Heart right ventricle (tissue), 16 donors: ENCODE measurements around the gene TEX101. TPM values are rescaled to one million over a fixed set of nuclear protein-coding genes. Genes with fewer than 3 reads are reported as not detected.

Experiments used
- ATAC-seq, 8 donors: fragments of 200-7000 bp; cut with Tn5 transposase; one replicate each; pipeline ENCODE4 v1.9.1; 2020; ENCODE audit warnings: mild to moderate bottlenecking in 8 of 8, moderate library complexity in 8 of 8, moderate number of reproducible peaks in 1 of 8
- DNase-seq, 2 donors: peaks; one replicate each; pipeline ENCODE4 v3.0.0-alpha.2; 2020
- H3K27ac ChIP-seq, 10 donors: fragments of 200-600 bp; sonication (generic) in 2 of 10; one replicate each; pipeline versions ENCODE4 v1.5.0 to v1.8.0; 2020 to 2022; ENCODE audit warnings: mild to moderate bottlenecking in 3 of 10
- H3K27me3 ChIP-seq, 7 donors: fragments of 200-600 bp; one replicate each; pipeline ENCODE4 v1.8.0; 2021 to 2022; ENCODE audit warnings: mild to moderate bottlenecking in 2 of 7
- H3K36me3 ChIP-seq, 9 donors: fragments of 200-600 bp; sonication (generic) in 1 of 9; one replicate each; pipeline versions ENCODE4 v1.5.0 to v1.8.0; 2020 to 2022; ENCODE audit warnings: mild to moderate bottlenecking in 2 of 9
- H3K4me1 ChIP-seq, 9 donors: fragments of 200-600 bp; sonication (generic) in 1 of 9; one replicate each; pipeline versions ENCODE4 v1.5.0 to v1.8.0; 2020 to 2022; ENCODE audit warnings: mild to moderate bottlenecking in 4 of 9
- H3K4me3 ChIP-seq, 10 donors: fragments of 200-600 bp; sonication (generic) in 2 of 10; one replicate each; pipeline versions ENCODE4 v1.5.0 to v1.8.0; 2020 to 2022; ENCODE audit warnings: mild to moderate bottlenecking in 7 of 10, moderate library complexity in 2 of 10
- H3K9me3 ChIP-seq, 11 donors: fragments of 200-600 bp in 10 of 11; sonication (generic) in 2 of 11; one replicate each; pipeline versions ENCODE4 v1.5.0 to v1.8.0; 2013 to 2022; ENCODE audit warnings: mild to moderate bottlenecking in 2 of 11, control low read depth in 1 of 11, moderate library complexity in 1 of 11
- CTCF ChIP-seq, 9 donors: fragments of 200-600 bp; sonication (generic) in 2 of 9; IDR thresholded peaks; one replicate each; pipeline versions ENCODE4 v1.5.0 to v1.8.0; 2021 to 2022; ENCODE audit warnings: antibody characterized with exemption in 9 of 9, mild to moderate bottlenecking in 5 of 9, moderate library complexity in 1 of 9
- WGBS, 2 donors: extraction: QIAGEN DNeasy Blood & Tissue Kit; methylation state at CpG; one replicate each; pipeline ENCODE4 v1.1.7; 2013; ENCODE audit warnings: inconsistent platforms in 1 of 2; 5-methylcytosine and 5-hydroxymethylcytosine counted together
- intact Hi-C, 10 donors: fragments of 100-400 bp; cut with DNase I; formaldehyde crosslinking; loops; one replicate each; pipeline versions ENCODE4 v1.11.1 to v1.14.2; 2022
- polyA plus RNA-seq, 2 donors: library from polyadenylated mRNA; stranded (reverse); fragments of 200-250 nt; gene quantifications; one replicate each; pipeline ENCODE4 v1.2.3, GENCODE V29; 2013
- total RNA-seq, 10 donors: library from RNA; stranded (reverse); fragmentation: NEBNext Ultra II Directional in 3 of 10; extraction: Animal tissue kit (Norgen Biotek cat#: 25700) in 3 of 10; gene quantifications; one replicate each; pipeline versions ENCODE4 v1.2.1 to v1.2.4, GENCODE V29; 2021 to 2023
- donor health status: Arrhythmogenic right ventricular cardiomyopathy.
- donor health status: ischemic (EF 13 %, LVEDD 7.1; RV severe dilation, severe dysfunction).
- donor health status: healthy with polysubstance abuse.
- donor health status: DM: no; HTN: yes; CAD: no.
- donor health status: DM: no; HTN: no; CAD: no.
- donor health status: ischemic (EF 25% LVEDD 6.9; RV normal size, moderate dysfunction).
- donor health status: ischemic (EF 25% LVEDD 5.7; RV mildly dilated, moderate dysfunction).
- donor health status: healthy.
- donor health status: DM: yes; HTN: yes; CAD: no.
- donor health status: Ischemic cardiomyopathy.
- donor health status: ischemic (EF 35%, LVEDD 5.7; RV mildly dilated, moderate dysfunction).
- donor health status: nonischemic (EF 11% LVEDD 7.7; RV severe dilation, severe dysfunction).
- donor health status: DM: yes; HTN: yes; CAD: no.
- donor health status: PGD.
- donor health status: ischemic (EF 29% LVEDD 5.4; RV normal size, mild dysfunction).
- donor health status: nonischemic (EF 23%, LVEDD 6.1; RV moderate dilation, normal function).

The TEX101 gene
- total and polyA plus RNA-seq, 12 donors: not detected

GRCh38 chr19:43420954-43421353, 6.3 kb downstream of the TEX101 start:
- DNase-seq (no peak), ATAC-seq (no peak)
- Histone ChIP-seq H3K4me3 (no peak overlapping the region), H3K27ac (no peak overlapping the region), H3K9me3 (no peaks in the 10 kb centered on the region), H3K36me3 (no peaks in the 10 kb centered on the region), H3K4me1 (no peaks in the 10 kb centered on the region), H3K27me3 (no peaks in the 10 kb centered on the region)
- intact Hi-C loops: no loop called here
- no peak for TF ChIP-seq CTCF (IDR thresholded peaks at IDR 0.05)
- 75 to 78% methylated on average over 6 of the region's 6 CpGs for WGBS, 2 donors

- H3K9me3 ChIP-seq: no peaks in the 10 kb centered on the region
- no peak overlapping the region for H3K27ac ChIP-seq
- H3K36me3 ChIP-seq: no peaks in the 10 kb centered on the region
- H3K4me3 ChIP-seq: no peak overlapping the region
- intact Hi-C loops: no loop called here
- 82 to 89% methylated on average over 2 of the region's 2 CpGs for WGBS, 2 donors
- TF ChIP-seq CTCF (IDR thresholded peaks at IDR 0.05): no peak
- no peak for ATAC-seq
- no peak for DNase-seq
- H3K27me3 ChIP-seq: no peaks in the 10 kb centered on the region
- no peaks in the 10 kb centered on the region for H3K4me1 ChIP-seq
These were observed 7.5 kb downstream of the TEX101 start for GRCh38 chr19:43422000-43422688.

GRCh38 chr19:43422689-43423066, 8.0 kb downstream of the TEX101 start:
- no peak for ATAC-seq
- H3K27ac ChIP-seq: no peak overlapping the region
- no peaks in the 10 kb centered on the region for H3K27me3 ChIP-seq
- H3K4me3 ChIP-seq: no peak overlapping the region
- H3K4me1 ChIP-seq: no peaks in the 10 kb centered on the region
- 89 to 100% methylated on average over 1 of the region's 1 CpG for WGBS, 2 donors
- no peaks in the 10 kb centered on the region for H3K36me3 ChIP-seq
- DNase-seq: no peak
- no peak for TF ChIP-seq CTCF (IDR thresholded peaks at IDR 0.05)
- intact Hi-C loops: no loop called here
- no peaks in the 10 kb centered on the region for H3K9me3 ChIP-seq

GRCh38 chr19:43423779-43424178, 9.1 kb downstream of the TEX101 start:
- TF ChIP-seq CTCF (IDR thresholded peaks at IDR 0.05): no peak
- no peaks in the 10 kb centered on the region for H3K4me1 ChIP-seq
- ATAC-seq (no peak), DNase-seq (no peak)
- no peaks in the 10 kb centered on the region for H3K36me3 ChIP-seq
- intact Hi-C loops: no loop called here
- H3K27me3 ChIP-seq: no peaks in the 10 kb centered on the region
- 85 to 89% methylated on average over 5 of the region's 5 CpGs for WGBS, 2 donors
- no peak overlapping the region for H3K27ac ChIP-seq
- H3K9me3 ChIP-seq: no peaks in the 10 kb centered on the region
- H3K4me3 ChIP-seq: no peak overlapping the region
